Activated CD8-positive, alpha-beta T cell treated with anti-CD3 and anti-CD28 coated beads for 36 hours (primary cell): ENCODE measurements around the gene IGBP1. TPM values are rescaled to one million over a fixed set of nuclear protein-coding genes. Genes with fewer than 3 reads are reported as not detected.

ENCODE experiments used
- ATAC-seq: fragments of 200-7000 bp; cut with Tn5 transposase; one replicate; pipeline ENCODE4 v1.10.0; 2021; ENCODE audit warnings: mild to moderate bottlenecking, moderate library complexity
- CTCF ChIA-PET: fragments of 350-600 bp; sonication (Branson Sonifier 250); formaldehyde crosslinking; loops from one replicate; lab custom pipeline; 2021; ENCODE audit warnings: antibody characterized with exemption; lab: Charles Lee
- POLR2A ChIA-PET: fragments of 350-600 bp; sonication (Branson Sonifier 250); formaldehyde crosslinking; loops from one replicate; lab custom pipeline; 2021; ENCODE audit warnings: antibody characterized with exemption; lab: Charles Lee
- DNase-seq: peaks from one replicate; pipeline ENCODE4 v3.0.0-alpha.2; 2020
- H3K27ac Mint-ChIP-seq: one replicate; pipeline ENCODE4 v1.8.0; 2021; ENCODE audit warnings: mild to moderate bottlenecking, mixed read lengths
- H3K27me3 Mint-ChIP-seq: one replicate; pipeline ENCODE4 v1.8.0; 2021; ENCODE audit warnings: mixed read lengths
- H3K36me3 Mint-ChIP-seq: one replicate; pipeline ENCODE4 v1.8.0; 2021; ENCODE audit warnings: low read depth, mixed read lengths
- H3K4me1 Mint-ChIP-seq: one replicate; pipeline ENCODE4 v1.8.0; 2021; ENCODE audit warnings: low read depth, mixed read lengths
- H3K4me3 Mint-ChIP-seq: one replicate; pipeline ENCODE4 v1.8.0; 2021; ENCODE audit warnings: mild to moderate bottlenecking, moderate library complexity, mixed read lengths
- H3K9me3 Mint-ChIP-seq: one replicate; pipeline ENCODE4 v1.8.0; 2021; ENCODE audit warnings: mixed read lengths
- CTCF ChIP-seq: fragments of 200-600 bp; IDR thresholded peaks from one replicate; pipeline ENCODE4 v1.8.0; 2022; ENCODE audit warnings: antibody characterized with exemption, mild to moderate bottlenecking
- intact Hi-C: fragments of 100-400 bp; cut with micrococcal nuclease; formaldehyde crosslinking; loops from one replicate; pipeline ENCODE4 v1.10.0; 2022
- total RNA-seq, 2 experiments: library from RNA; stranded (reverse); gene quantifications; one replicate each; pipeline ENCODE4 v1.2.3, GENCODE V29; 2021

IGBP1 gene
- total RNA-seq, 2 experiments from 2014 or later = 43.5 to 45.1 TPM

- H3K36me3 Mint-ChIP-seq = peaks cover 28% of the 10 kb centered on the region
- no peak overlapping the region for H3K27ac Mint-ChIP-seq
Observed at GRCh38 chrX:70141373-70141772, 8.1 kb downstream of the IGBP1 start.

GRCh38 chrX:70166601-70167590 lies 33.6 kb downstream of the IGBP1 start:
- ATAC-seq (peak; percentile 68), DNase-seq (peak; percentile 12)
- peaks cover 14% of the 10 kb centered on the region for H3K36me3 Mint-ChIP-seq
- ChIA-PET POLR2A (no interaction called here), CTCF (interaction anchor here (0.9 to 1.6 kb wide), 2 partner anchors 26 to 31 kb away, joined by 3 read pairs; no protein-coding TSS in a partner anchor)
- no peaks in the 10 kb centered on the region for H3K9me3 Mint-ChIP-seq
- H3K4me3 Mint-ChIP-seq = no peak overlapping the region
- no peak for TF ChIP-seq CTCF
- no peaks in the 10 kb centered on the region for H3K27me3 Mint-ChIP-seq
- H3K4me1 Mint-ChIP-seq = peaks cover 8% of the 10 kb centered on the region
- H3K27ac Mint-ChIP-seq = peak overlapping the region; percentile 63
- intact Hi-C loops = no loop called here

More at GRCh38 chrX:70141373-70141772, 8.1 kb downstream of the IGBP1 start:
- TF ChIP-seq CTCF = no peak
- peaks cover 20% of the 10 kb centered on the region for H3K4me1 Mint-ChIP-seq
- ChIA-PET POLR2A (no interaction called here), CTCF (no interaction called here)
- ATAC-seq (no peak), DNase-seq (no peak)
- H3K4me3 Mint-ChIP-seq = no peak overlapping the region
- no peaks in the 10 kb centered on the region for H3K27me3 Mint-ChIP-seq
- intact Hi-C loops = no loop called here
- H3K9me3 Mint-ChIP-seq = no peaks in the 10 kb centered on the region

GRCh38 chrX:70168238-70169188 lies 35.3 kb downstream of the IGBP1 start:
- Mint-ChIP-seq H3K36me3 (peaks cover 14% of the 10 kb centered on the region), H3K4me3 (no peak overlapping the region), H3K27ac (no peak overlapping the region), H3K4me1 (peaks cover 8% of the 10 kb centered on the region), H3K27me3 (no peaks in the 10 kb centered on the region), H3K9me3 (no peaks in the 10 kb centered on the region)
- ChIA-PET POLR2A (no interaction called here), CTCF (interaction anchor here (1.6 kb wide), 1 partner anchor 24 kb away, joined by 3 read pairs; no protein-coding TSS in a partner anchor)
- TF ChIP-seq CTCF = no peak
- ATAC-seq (no peak), DNase-seq (no peak)
- intact Hi-C loops = no loop called here

- no peak for TF ChIP-seq CTCF
- H3K9me3 Mint-ChIP-seq = no peaks in the 10 kb centered on the region
- H3K4me3 Mint-ChIP-seq = no peak overlapping the region
- ChIA-PET CTCF (no interaction called here), POLR2A (no interaction called here)
- intact Hi-C loops = no loop called here
- H3K36me3 Mint-ChIP-seq = peaks cover 13% of the 10 kb centered on the region
- DNase-seq (no peak), ATAC-seq (no peak)
- H3K27ac Mint-ChIP-seq = no peak overlapping the region
- H3K27me3 Mint-ChIP-seq = no peaks in the 10 kb centered on the region
- peaks cover 8% of the 10 kb centered on the region for H3K4me1 Mint-ChIP-seq
Observed at GRCh38 chrX:70169281-70169680, 36.0 kb downstream of the IGBP1 start.
